K562 (cell line): ENCODE measurements around the gene PTPRM.

Source experiments
- CHD1 ChIP-seq: fragments of 200-600 bp; sonication (generic); IDR thresholded peaks from one replicate; pipeline ENCODE4 v1.6.1; 2012; ENCODE audit warnings: mild to moderate bottlenecking, moderate library complexity, low read length, inconsistent platforms
- EZH2 ChIP-seq: IDR thresholded peaks from 2 replicates; pipeline ENCODE4 v1.6.1; 2012; ENCODE audit warnings: low read depth, mild to moderate bottlenecking, inconsistent platforms, low read length, borderline replicate concordance
- GATAD2A ChIP-seq: fragments of 450-650 bp; IDR thresholded peaks from 2 replicates; pipeline ENCODE4 v1.6.1; 2017
- MXI1 ChIP-seq: IDR thresholded peaks from 2 replicates; pipeline ENCODE4 v1.6.1; 2011; ENCODE audit warnings: low read depth, mild to moderate bottlenecking, improper control_type of control experiment, low read length
- PHF21A ChIP-seq: fragments of 450-650 bp; IDR thresholded peaks from 2 replicates; pipeline ENCODE4 v1.6.1; 2017; ENCODE audit warnings: low read depth, borderline replicate concordance
- PHF8 ChIP-seq: fragments of 200-600 bp; sonication (generic); IDR thresholded peaks from 2 replicates; pipeline ENCODE4 v1.6.1; 2012; ENCODE audit warnings: mixed run types, mild to moderate bottlenecking, inconsistent platforms, low read length, moderate library complexity, borderline replicate concordance
- POLR2A ChIP-seq: fragments of 450-650 bp; conservative IDR thresholded peaks from 2 replicates; pipeline ENCODE4 v1.6.1; 2016
- SETDB1 ChIP-seq: IDR thresholded peaks from one replicate; pipeline ENCODE4 v1.6.1; 2012; ENCODE audit warnings: low read length, control low read depth, inconsistent platforms
- SMC3 ChIP-seq: conservative IDR thresholded peaks from 2 replicates; pipeline ENCODE4 v1.6.1; 2011; ENCODE audit warnings: low read depth, low read length, improper control_type of control experiment; ENCODE audit not compliant: insufficient read depth
- SP1 ChIP-seq: sonication (generic); formaldehyde crosslinking; IDR thresholded peaks from 2 replicates; pipeline ENCODE4 v1.8.1; 2022; ENCODE audit warnings: mild to moderate bottlenecking, missing genetic modification reagents
- TAF15 ChIP-seq: fragments of 200-400 bp; formaldehyde crosslinking; IDR thresholded peaks from 2 replicates; pipeline ENCODE4 v1.6.1; 2017; ENCODE audit warnings: mild to moderate bottlenecking, low read depth, low read length, moderate library complexity
- TCF3 ChIP-seq: sonication (generic); formaldehyde crosslinking; IDR thresholded peaks from 2 replicates; pipeline ENCODE4 v1.4.0; 2020; ENCODE audit warnings: mild to moderate bottlenecking, missing genetic modification reagents
- TF ChIP-seq, protein P1 (sequence below): fragments of 250-450 bp; sonication (Bioruptor Pico); IDR thresholded peaks from 2 replicates; pipeline ENCODE4 v1.8.0; 2022; ENCODE audit warnings: moderate library complexity, mild to moderate bottlenecking, inconsistent platforms
- TF ChIP-seq, protein P2 (sequence below): sonication (generic); formaldehyde crosslinking; IDR thresholded peaks from 2 replicates; pipeline ENCODE4 v1.5.0; 2020; ENCODE audit warnings: missing genetic modification reagents

DNA sequence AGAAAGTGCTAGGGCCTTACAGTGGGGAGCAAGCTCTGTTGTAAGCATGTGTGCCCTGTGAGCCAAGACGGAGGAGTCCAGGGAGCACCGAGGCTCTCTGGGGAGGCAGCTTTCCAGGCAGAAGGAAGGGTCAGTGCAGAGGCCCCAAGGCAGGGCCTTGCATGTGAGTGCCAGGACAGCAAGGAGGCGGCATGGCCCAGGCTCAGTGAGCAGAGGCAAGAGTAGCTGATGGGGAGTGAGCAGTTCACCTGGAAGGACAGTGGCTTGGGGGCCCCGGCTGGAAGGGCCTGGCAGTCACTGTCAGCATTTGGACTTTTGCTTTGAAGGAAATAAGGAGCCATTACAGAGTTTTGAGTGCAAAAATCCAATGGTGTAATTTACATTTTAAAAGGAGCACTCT lies 818.3 kb downstream of the PTPRM start:
- TF ChIP-seq TCF3 (CRISPR knock-in tag) (no peak), SP1 (CRISPR knock-in tag) (no peak), MXI1 (no peak), PHF21A (no peak), PHF8 (no peak), POLR2A (no peak), TAF15 (no peak), GATAD2A (no peak), EZH2 (no peak), SETDB1 (no peak), CHD1 (no peak), SMC3 (no peak)
- TF ChIP-seq, protein P1, sequence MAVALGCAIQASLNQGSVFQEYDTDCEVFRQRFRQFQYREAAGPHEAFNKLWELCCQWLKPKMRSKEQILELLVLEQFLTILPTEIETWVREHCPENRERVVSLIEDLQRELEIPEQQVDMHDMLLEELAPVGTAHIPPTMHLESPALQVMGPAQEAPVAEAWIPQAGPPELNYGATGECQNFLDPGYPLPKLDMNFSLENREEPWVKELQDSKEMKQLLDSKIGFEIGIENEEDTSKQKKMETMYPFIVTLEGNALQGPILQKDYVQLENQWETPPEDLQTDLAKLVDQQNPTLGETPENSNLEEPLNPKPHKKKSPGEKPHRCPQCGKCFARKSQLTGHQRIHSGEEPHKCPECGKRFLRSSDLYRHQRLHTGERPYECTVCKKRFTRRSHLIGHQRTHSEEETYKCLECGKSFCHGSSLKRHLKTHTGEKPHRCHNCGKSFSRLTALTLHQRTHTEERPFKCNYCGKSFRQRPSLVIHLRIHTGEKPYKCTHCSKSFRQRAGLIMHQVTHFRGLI (CRISPR knock-in tag): no peak
- TF ChIP-seq, protein P2, sequence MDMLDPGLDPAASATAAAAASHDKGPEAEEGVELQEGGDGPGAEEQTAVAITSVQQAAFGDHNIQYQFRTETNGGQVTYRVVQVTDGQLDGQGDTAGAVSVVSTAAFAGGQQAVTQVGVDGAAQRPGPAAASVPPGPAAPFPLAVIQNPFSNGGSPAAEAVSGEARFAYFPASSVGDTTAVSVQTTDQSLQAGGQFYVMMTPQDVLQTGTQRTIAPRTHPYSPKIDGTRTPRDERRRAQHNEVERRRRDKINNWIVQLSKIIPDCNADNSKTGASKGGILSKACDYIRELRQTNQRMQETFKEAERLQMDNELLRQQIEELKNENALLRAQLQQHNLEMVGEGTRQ (CRISPR knock-in tag): no peak
